GM12878 (cell line): ENCODE data around the gene RNPEP. TPM values are rescaled to one million over a fixed set of nuclear protein-coding genes. Genes with fewer than 3 reads are reported as not detected.

Experiments
- ATAC-seq: fragments of 200-7000 bp; cut with Tn5 transposase; 3 replicates; pipeline ENCODE4 v1.9.1; 2020; ENCODE audit warnings: mild to moderate bottlenecking, moderate library complexity
- BruUV-seq: library from RNA; stranded (reverse); fragments of 400-500 nt; replicated peaks from 2 replicates; lab custom pipeline; 2021; lab: Mats Ljungman, UMichigan
- CTCF ChIA-PET: fragments of 300-600 bp; sonication (Branson Sonifier 250); formaldehyde crosslinking; extraction: SDS; loops from one replicate; lab custom pipeline; 2021; ENCODE audit warnings: inconsistent platforms; lab: Yijun Ruan, JAX
- POLR2A ChIA-PET: fragments of 350-600 bp; formaldehyde crosslinking; extraction: SDS; loops from one replicate; lab custom pipeline; 2021; ENCODE audit warnings: inconsistent platforms; lab: Charles Lee
- RAD21 ChIA-PET: fragments of 300-600 bp; sonication (Branson Sonifier 250); formaldehyde crosslinking; loops from one replicate; lab custom pipeline; 2023; ENCODE audit warnings: antibody characterized with exemption; ENCODE audit not compliant: unreplicated experiment; lab: Charles Lee
- SMC1A ChIA-PET: fragments of 300-600 bp; sonication (Branson Sonifier 250); formaldehyde crosslinking; loops from one replicate; lab custom pipeline; 2023; ENCODE audit not compliant: unreplicated experiment, uncharacterized antibody; lab: Charles Lee
- DNase-seq: peaks from one replicate; pipeline ENCODE4 v3.0.0-alpha.2; 2011; ENCODE audit warnings: low read depth, low spot score
- FAIRE-seq: peaks from 3 replicates; lab custom pipeline; 2011; peaks lifted over from hg19 to GRCh38; lab: Jason Lieb, UNC
- H2AFZ ChIP-seq: 2 replicates; pipeline ENCODE4 v1.6.0; 2011; ENCODE audit warnings: low read depth, low read length, control low read depth; ENCODE audit not compliant: control insufficient read depth
- H3K27ac ChIP-seq: 2 replicates; pipeline ENCODE4 v1.5.1; 2011; ENCODE audit warnings: control low read depth; ENCODE audit not compliant: control insufficient read depth, insufficient read depth
- H3K27me3 ChIP-seq, 2 experiments: replicated peaks in 1 of 2; 2 replicates each; pipeline versions ENCODE4 v1.6.0 to v1.6.1; 2011; ENCODE audit warnings: low read length in 1 of 2; ENCODE audit not compliant: control insufficient read depth in 2 of 2, insufficient read depth in 2 of 2
- H3K36me3 ChIP-seq, 2 experiments: 2 replicates each; pipeline ENCODE4 v1.5.1; 2011; ENCODE audit warnings: low read length in 1 of 2; ENCODE audit not compliant: control insufficient read depth in 2 of 2, insufficient read depth in 2 of 2
- H3K4me1 ChIP-seq: 2 replicates; pipeline ENCODE4 v1.6.1; 2011; ENCODE audit warnings: mild to moderate bottlenecking, low read length, moderate library complexity, mixed read lengths; ENCODE audit not compliant: control insufficient read depth, insufficient read depth
- H3K4me2 ChIP-seq: 2 replicates; pipeline ENCODE4 v1.6.0; 2011; ENCODE audit warnings: control low read depth; ENCODE audit not compliant: control insufficient read depth, insufficient read depth
- H3K4me3 ChIP-seq: fragments of 200-600 bp; sonication (generic); 2 replicates; pipeline ENCODE4 v1.5.1; 2016
- H3K79me2 ChIP-seq: 2 replicates; pipeline ENCODE4 v1.6.0; 2011; ENCODE audit warnings: low read length; ENCODE audit not compliant: control insufficient read depth, insufficient read depth
- H3K9ac ChIP-seq: 2 replicates; pipeline ENCODE4 v1.8.0; 2011; ENCODE audit warnings: low read length, control low read depth, mixed read lengths; ENCODE audit not compliant: control insufficient read depth, insufficient read depth
- H3K9me3 ChIP-seq: replicated peaks from 3 replicates; pipeline ENCODE4 v1.5.1; 2011; ENCODE audit warnings: mild to moderate bottlenecking, low read length; ENCODE audit not compliant: control insufficient read depth, insufficient read depth
- H4K20me1 ChIP-seq: 2 replicates; pipeline ENCODE4 v1.6.0; 2011; ENCODE audit not compliant: control insufficient read depth, insufficient read depth
- ASH2L ChIP-seq: fragments of 300-600, 200-600 bp; sonication (generic); IDR thresholded peaks from 2 replicates; pipeline ENCODE4 v1.6.1; 2017; ENCODE audit warnings: low read depth, mild to moderate bottlenecking, borderline replicate concordance
- BMI1 ChIP-seq: fragments of 450-650 bp; IDR thresholded peaks from 2 replicates; pipeline ENCODE4 v1.6.1; 2016; ENCODE audit warnings: mild to moderate bottlenecking, moderate library complexity, borderline replicate concordance
- CTCF ChIP-seq, 3 experiments: IDR thresholded peaks in 2 of 3; conservative IDR thresholded peaks in 1 of 3; 2 replicates each; pipeline ENCODE4 v1.5.1; 2011; ENCODE audit warnings: low read depth in 3 of 3, low read length in 3 of 3, mild to moderate bottlenecking in 3 of 3, control low read depth in 2 of 3, moderate library complexity in 2 of 3, inconsistent platforms in 1 of 3, mixed read lengths in 1 of 3; ENCODE audit not compliant: control insufficient read depth in 2 of 3, insufficient read depth in 1 of 3; ENCODE audit errors: extremely low read depth in 1 of 3
- HDAC2 ChIP-seq: fragments of 200-600 bp; sonication (generic); IDR thresholded peaks from 2 replicates; pipeline ENCODE4 v1.6.1; 2017
- KDM1A ChIP-seq: fragments of 200-600 bp; sonication (generic); IDR thresholded peaks from 2 replicates; pipeline ENCODE4 v1.6.1; 2016; ENCODE audit warnings: borderline replicate concordance
- MEF2A ChIP-seq: IDR thresholded peaks from 2 replicates; pipeline ENCODE4 v1.6.1; 2011; ENCODE audit warnings: low read depth, mild to moderate bottlenecking, low read length, moderate library complexity; ENCODE audit not compliant: insufficient read depth
- PAX5 ChIP-seq: IDR thresholded peaks from 2 replicates; pipeline ENCODE4 v1.6.1; 2011; ENCODE audit warnings: low read depth, low read length, borderline replicate concordance
- PKNOX1 ChIP-seq: fragments of 450-650 bp; IDR thresholded peaks from 2 replicates; pipeline ENCODE4 v1.6.1; 2016; ENCODE audit warnings: mild to moderate bottlenecking
- SMAD1 ChIP-seq: fragments of 450-650 bp; IDR thresholded peaks from 2 replicates; pipeline ENCODE4 v1.6.1; 2018; ENCODE audit warnings: mild to moderate bottlenecking, low read depth; ENCODE audit not compliant: partially characterized antibody
- SREBF1 ChIP-seq: IDR thresholded peaks from 2 replicates; pipeline ENCODE4 v1.6.1; 2012; ENCODE audit warnings: mild to moderate bottlenecking, low read length
- TAF1 ChIP-seq: IDR thresholded peaks from 2 replicates; pipeline ENCODE4 v1.6.1; 2011; ENCODE audit warnings: mild to moderate bottlenecking, low read depth, low read length, borderline replicate concordance
- WGBS: methylation state at CpG from one replicate; pipeline ENCODE4 v1.1.6; 2016; ENCODE audit warnings: low lambda C conversion rate; ENCODE audit not compliant: insufficient replicate concordance, insufficient coverage; ENCODE audit errors: missing lambda C conversion rate; 5-methylcytosine and 5-hydroxymethylcytosine counted together
- in situ Hi-C: fragments of 300-500 bp; cut with MboI; formaldehyde crosslinking; loops from 9 replicates; pipeline ENCODE4 v1.14.3; 2018; ENCODE audit warnings: mixed read lengths
- intact Hi-C: fragments of 100-400 bp; cut with micrococcal nuclease; formaldehyde crosslinking; loops from one replicate; pipeline ENCODE4 v1.14.2; 2022; ENCODE audit not compliant: unreplicated experiment
- polyA plus RNA-seq, 11 experiments: library from polyadenylated mRNA; depleted of rRNA in 4 of 11; unstranded in 6 of 11; stranded (reverse) in 5 of 11; fragments of >200 nt; fragmentation: Nextera tagmentation in 4 of 11; fragmentation: Illumina TruSeq in 1 of 11; extraction: Ambion mirVana in 4 of 11; extraction: Trizol in 1 of 11; gene quantifications; 1 replicate in 1 of 11; 2 replicates in 10 of 11; pipeline versions ENCODE4 v1.2.1 to v1.2.3, GENCODE V29; 2011 to 2016; ENCODE audit warnings: inconsistent platforms in 2 of 11, missing spikeins in 2 of 11, low read depth in 1 of 11
- total RNA-seq, 4 experiments: library from RNA; depleted of rRNA in 3 of 4; stranded (reverse); fragments of >200 nt in 3 of 4; fragmentation: Illumina TruSeq in 1 of 4; extraction: Trizol in 1 of 4; gene quantifications; 2 replicates each; pipeline versions ENCODE4 v1.2.1 to v1.2.3, GENCODE V29; 2013 to 2021

Gene RNPEP
- total and polyA plus RNA-seq, 10 of the 15 experiments (the other 5 are each of a cell fraction or from before 2014, with no cell fraction given): 18.3 to 68.2 (median 44.6) TPM

GRCh38 chr1:201944639-201945038, 37.8 kb upstream of the RNPEP start:
- Histone ChIP-seq H3K9me3 (no peaks in the 10 kb centered on the region), H3K4me1 (no peaks in the 10 kb centered on the region), H3K4me2 (no peak overlapping the region), H3K27ac (no peak overlapping the region), H2AFZ (no peak overlapping the region), H3K9ac (no peak overlapping the region), H3K4me3 (no peak overlapping the region), H3K36me3 (no peaks in the 10 kb centered on the region), H3K79me2 (no peaks in the 10 kb centered on the region), H3K27me3 (peaks cover 13 to 17% of the 10 kb centered on the region in 2 experiments), H4K20me1 (no peaks in the 10 kb centered on the region)
- intact Hi-C loops: no loop called here
- ChIA-PET CTCF (interaction anchor here (1.6 to 2.8 kb wide), 2 partner anchors 29 to 49 kb away, joined by 3 to 9 read pairs; no protein-coding TSS in a partner anchor), SMC1A (no interaction called here), RAD21 (no interaction called here), POLR2A (interaction anchor here (0.6 kb wide), 1 partner anchor 165 kb away, joined by 6 read pairs; no protein-coding TSS in a partner anchor)
- no peak for FAIRE-seq
- no peak for DNase-seq
- no TSS peak for BruUV-seq
- 19% methylated on average over 3 of the region's 3 CpGs for WGBS
- TF ChIP-seq ASH2L: no peak
- TF ChIP-seq BMI1: no peak
- no peak for TF ChIP-seq TAF1
- TF ChIP-seq PAX5: no peak
- TF ChIP-seq HDAC2: no peak
- in situ Hi-C loops: no loop called here
- ATAC-seq: no peak

- Histone ChIP-seq H4K20me1 (no peaks in the 10 kb centered on the region), H2AFZ (no peak overlapping the region), H3K27ac (no peak overlapping the region), H3K9me3 (no peaks in the 10 kb centered on the region), H3K9ac (no peak overlapping the region), H3K79me2 (no peaks in the 10 kb centered on the region), H3K4me1 (no peaks in the 10 kb centered on the region), H3K27me3 (peaks cover 13 to 17% of the 10 kb centered on the region in 2 experiments), H3K4me3 (no peak overlapping the region), H3K4me2 (no peak overlapping the region), H3K36me3 (no peaks in the 10 kb centered on the region)
- 38% methylated on average over 4 of the region's 4 CpGs for WGBS
- TF ChIP-seq SMAD1 (no peak), MEF2A (no peak), PKNOX1 (no peak), KDM1A (no peak), SREBF1 (no peak), CTCF (IDR thresholded peaks at IDR 0.05 in 2 of 3, conservative IDR thresholded peaks at IDR 0.05 in 1 of 3; ENCODE audit: control insufficient read depth in 2 of 3, extremely low read depth in 1 of 3, insufficient read depth in 1 of 3, low read depth in 3 of 3, low read length in 3 of 3) (0 out of 6 replicates have a peak, but pooled peaks of 1 of the 3 experiments have one; percentile 2)
- DNase-seq: no peak
- ChIA-PET SMC1A (no interaction called here), POLR2A (no interaction called here), RAD21 (no interaction called here), CTCF (interaction anchor here (1.6 to 2.8 kb wide), 2 partner anchors 28 to 49 kb away, joined by 3 to 9 read pairs; no protein-coding TSS in a partner anchor)
- intact Hi-C loops: no loop called here
- no peak for FAIRE-seq
- BruUV-seq: no TSS peak
- in situ Hi-C loops: no loop called here
- no peak; the same call in 2 of the 3 replicates for ATAC-seq
Observed at GRCh38 chr1:201945157-201945556, 37.3 kb upstream of the RNPEP start.
